Measurements from ENCODE around the gene CPEB4.

- TF ChIP-seq CTCF (IDR thresholded peaks at IDR 0.05) (no peak), EP300 (IDR thresholded peaks at IDR 0.05) (no peak)
Observed at GRCh38 chr5:173885054-173885443, 3.1 kb upstream of the CPEB4 start.

All from tibial nerve (tissue), 4 donors.